DMS153 treated with DMSO at 0.1 percent for 48 hours (cell line): ENCODE results near the gene MAP2K5.

Experiments used
- DNase-seq: peaks from one replicate; lab custom pipeline; 2025; ENCODE audit not compliant: unreplicated experiment; lab: John Stamatoyannopoulos, UW

Gene MAP2K5

DNA sequence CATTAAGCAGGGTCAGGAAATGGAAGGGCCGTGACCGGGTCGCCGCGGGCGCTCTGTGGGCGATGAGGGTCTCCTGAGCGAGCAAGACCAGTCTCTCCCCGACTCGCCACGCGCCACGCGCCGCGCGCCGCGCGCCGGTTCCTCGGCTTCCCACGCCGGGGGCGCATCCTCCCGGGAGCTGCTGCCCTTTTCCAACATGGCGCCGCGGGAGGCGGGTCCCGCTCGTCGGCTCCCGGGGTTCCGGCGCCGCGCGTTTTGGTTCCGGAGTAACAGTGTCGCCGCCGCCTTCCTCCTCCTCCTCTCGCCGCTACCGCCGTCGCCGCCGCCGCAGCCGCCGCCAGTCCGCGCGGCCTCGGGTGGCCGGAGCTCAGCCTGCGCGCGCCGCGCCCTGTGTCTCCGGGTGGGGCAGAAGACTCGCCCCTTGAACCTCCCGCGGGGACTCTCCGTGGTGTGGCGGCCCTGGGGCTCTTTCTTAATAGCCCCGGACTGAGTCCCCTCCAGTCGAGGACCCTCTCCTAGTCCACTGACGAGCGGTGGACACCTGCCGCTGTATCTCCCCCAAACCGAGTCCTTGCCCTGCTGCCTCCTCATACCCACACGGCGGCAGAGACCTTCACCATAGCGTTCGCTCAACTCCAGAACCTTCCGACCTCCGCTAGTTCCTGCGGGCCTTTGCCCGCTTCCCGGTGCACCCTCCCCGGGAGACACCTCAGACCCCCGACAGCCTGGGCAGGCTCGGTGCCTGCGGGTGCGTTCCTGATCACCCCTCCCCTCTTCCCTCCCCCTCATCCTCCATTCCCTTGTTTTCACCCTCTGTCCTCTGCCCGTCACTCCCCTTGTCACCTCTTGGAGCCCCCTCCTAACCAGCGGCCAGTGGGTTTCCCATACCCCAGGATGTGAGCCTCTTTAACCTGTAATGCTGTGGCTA, at the start of gene MAP2K5:
Gene MAP2K5, plus strand, starts transcription at position 284 of the 928 bp plus-strand sequence. Its CDS starts 633 bp downstream, at position 917.
- peak; percentile 9 for DNase-seq

DNA sequence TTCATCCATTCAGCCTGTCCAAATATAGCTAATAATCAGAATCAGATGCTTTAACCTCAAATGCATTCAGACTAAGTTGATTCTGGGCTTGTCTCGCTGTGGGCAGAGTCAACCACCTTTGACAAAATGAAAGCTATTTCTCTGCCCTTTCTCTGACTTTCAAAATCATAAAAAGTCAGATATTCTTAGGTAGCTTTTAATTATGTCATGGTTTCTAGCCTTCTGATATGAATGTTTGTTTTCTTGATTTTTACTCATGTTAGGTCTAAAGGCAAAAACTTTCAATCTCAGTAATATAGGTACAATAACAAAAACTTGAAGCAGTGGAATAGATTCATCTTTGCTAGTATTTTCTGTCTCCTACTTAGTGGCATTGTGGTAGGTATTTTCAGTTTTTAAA, 46.9 kb upstream of the MAP2K5 start:
- no peak for DNase-seq

DNA sequence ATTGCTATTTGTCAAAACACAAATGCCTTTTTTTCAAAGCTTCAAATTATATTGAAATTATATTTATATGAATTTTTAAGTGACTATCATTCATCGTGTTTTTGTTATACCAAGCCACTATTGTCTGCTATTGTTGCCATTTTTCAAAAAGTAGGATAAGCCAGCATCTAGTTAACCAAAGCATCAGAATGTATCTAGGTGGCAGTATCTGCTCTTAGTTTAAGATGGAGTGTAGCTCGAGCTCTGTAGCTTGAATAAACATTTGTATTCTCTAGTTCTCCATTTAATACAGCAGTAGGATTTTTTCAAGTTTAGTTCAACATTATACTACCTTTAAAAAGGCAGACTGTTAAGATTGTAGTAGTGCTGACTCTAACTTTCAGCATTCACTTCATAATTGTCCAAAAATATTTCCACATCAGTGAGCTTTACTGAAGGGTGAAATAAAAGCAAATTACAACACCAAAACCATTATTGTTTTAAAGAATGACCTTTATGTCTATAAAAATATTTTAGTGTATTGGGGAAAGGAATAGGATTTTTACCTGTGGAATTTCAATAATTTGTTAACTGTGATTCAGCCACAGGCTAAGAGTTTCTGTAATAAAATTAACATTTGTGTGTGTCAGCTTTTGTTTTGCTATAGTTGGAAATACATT, 41.2 kb upstream of the MAP2K5 start:
- DNase-seq: peak; percentile 4

DNA sequence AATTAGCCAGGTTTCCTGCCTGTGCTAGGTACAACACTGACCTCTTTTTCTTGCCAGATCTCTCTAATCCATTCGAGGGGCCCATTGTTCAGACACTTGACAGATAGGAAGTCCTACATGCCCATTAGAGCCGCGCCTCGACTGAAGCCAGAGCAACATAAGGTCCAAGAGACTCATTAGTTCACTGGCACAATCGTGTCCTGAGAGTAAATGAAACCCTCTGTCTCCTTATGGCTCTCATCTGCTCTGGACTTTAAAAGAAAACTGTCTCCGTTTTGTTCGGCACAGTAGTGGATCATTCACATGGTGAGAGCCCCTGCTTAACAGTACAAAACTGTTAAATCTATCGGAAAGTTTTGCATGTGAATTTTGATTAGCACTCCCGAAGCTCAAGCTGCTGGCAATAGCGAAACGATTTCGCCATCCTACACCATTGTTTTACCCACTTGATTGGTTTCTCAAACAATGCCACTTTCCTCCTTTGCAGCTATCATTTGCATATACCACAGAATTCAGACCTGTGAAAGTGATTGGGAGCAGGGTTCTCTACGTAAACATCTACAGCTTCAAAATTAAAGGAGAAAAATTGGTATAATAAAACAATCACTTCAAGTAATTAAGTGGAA, 40.6 kb upstream of the MAP2K5 start:
- no peak for DNase-seq

DNA sequence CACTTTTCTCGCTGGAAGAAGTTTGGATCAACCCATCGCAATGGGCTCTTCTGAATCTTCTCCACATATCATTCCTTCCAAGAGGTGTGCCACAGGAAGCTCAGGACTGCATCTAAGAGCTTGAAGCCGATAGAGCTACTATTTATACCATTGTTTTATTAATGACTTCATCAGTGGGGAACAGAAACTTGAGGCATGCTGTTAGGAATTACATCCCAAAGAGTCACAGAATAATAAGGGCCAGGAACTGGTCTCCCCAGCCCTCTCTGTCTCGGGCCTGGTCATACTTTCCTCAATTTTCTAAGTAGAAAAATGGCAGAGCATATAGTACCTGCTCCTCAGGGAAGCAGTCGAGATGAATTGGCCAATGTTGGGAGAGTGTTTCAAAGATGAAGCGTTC, 38.4 kb upstream of the MAP2K5 start:
- no peak for DNase-seq

DNA sequence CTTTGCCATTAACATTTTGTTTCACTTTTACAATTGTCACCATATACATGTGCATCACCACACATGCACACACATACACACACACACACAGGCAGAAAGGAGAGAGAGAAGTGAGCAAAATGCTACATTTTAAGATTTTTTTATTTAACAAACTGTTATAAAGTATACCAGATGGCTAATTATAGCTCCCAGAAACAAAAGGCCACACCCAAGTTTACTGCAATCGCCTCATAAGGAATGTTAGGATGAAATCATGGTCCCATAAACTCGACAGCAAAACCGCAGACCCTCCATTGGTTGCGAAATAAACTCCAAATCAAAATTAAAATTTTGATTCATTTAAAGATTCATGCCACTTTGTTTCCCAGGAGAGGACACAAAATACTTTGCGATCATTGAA, 37.7 kb upstream of the MAP2K5 start:
- DNase-seq: no peak

DNA sequence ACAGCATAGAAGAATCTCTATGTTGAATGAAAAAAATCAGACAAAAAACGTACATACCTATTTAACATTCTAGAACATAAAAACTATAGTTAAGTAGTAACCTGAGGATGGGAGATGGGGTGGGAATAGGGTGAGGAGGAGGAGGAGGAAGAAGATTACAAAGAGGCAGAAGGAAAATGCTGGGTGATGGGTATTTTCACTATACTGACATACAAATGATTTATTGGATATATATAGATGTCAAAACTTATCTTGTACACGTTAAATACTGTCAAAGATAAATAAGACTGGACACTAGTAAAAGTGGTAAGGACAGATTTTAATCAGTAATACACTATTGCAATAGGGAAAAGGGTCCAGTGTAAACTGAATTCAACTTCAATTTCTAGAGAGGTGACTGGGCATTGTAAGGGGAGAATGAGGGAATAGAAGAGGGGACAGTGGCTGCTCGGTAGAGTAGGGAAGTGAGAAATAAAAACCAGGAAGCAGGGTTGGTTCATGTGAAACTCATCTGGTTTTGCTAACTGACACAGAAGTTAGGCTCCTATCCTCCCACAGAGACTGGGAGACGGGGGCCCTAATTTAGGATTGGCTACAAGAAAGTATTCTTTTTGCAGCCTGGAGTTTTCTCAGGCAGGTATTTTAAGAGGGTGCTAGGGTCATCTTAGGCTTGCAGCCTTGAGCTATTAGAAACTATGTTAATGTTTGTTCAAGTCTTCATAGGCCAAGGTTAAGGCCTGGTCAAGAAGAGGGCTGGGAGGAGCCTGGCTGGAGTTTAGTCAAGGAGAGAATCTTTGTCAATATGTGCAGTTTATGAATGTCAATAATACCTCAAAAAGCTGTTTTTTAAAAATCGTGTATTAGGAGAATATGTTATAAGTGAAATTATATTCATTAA, 36.6 kb upstream of the MAP2K5 start:
- no peak for DNase-seq

DNA sequence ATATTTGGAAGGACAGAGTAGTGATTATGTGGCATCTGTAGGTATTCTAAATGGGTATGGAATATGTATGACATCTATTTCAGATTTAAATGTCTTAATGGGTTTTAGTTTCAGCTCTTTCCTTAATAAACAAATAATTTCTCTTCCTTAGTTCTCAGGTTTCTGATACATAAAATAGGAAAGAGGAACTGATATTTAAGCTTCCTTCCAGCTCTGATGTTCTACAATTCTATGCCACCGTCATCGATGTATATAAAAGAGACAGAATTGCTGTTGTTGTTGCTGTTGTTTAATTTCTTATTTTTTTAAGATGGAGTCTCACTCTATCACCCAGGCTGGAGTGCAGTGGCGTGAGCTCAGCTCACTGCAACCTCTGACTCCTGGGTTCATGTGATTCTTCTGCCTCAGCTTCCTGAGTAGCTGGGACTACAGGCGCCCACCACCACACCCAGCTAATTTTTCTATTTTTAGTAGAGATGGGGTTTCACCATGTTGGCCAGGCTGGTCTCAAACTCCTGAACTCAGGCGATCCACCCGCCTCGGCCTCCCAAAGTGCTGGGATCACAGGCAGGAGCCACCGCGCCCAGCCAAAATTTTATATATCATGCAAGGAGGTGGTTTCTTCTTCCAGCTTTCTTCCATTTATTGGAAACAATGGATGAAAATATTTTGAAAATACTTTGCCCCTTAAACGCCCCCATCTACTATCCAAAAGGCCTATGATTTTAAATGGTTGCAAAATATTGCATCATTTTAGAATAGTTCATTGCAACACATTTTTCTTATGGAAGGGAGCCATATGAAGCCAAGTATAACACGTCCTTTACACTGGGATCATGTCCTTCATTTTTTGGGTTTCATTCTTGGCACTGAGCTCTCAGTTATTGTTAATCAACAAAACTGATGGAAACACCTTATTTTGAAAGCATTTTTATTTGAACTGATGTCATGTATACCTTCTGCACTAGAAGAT, 35.4 kb upstream of the MAP2K5 start:
- DNase-seq: no peak

DNA sequence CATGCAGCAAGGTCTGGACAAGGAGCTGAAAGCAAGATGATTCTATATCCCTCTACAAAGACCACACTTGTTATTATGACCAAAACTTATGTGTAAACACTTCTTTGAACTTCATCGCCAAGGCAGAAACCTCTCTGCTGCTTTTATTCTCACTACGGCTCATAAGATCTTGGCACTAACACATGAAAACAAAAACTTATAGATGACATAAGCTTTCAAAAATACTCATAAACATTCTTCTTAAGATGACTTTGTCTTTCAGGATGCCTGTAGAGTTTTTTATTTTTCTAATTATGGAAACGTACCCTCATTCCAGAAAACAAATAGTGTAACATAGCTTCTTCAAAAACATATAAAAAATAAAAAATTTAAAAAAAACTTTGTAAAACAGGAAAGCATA, 34.1 kb upstream of the MAP2K5 start:
- no peak for DNase-seq

DNA sequence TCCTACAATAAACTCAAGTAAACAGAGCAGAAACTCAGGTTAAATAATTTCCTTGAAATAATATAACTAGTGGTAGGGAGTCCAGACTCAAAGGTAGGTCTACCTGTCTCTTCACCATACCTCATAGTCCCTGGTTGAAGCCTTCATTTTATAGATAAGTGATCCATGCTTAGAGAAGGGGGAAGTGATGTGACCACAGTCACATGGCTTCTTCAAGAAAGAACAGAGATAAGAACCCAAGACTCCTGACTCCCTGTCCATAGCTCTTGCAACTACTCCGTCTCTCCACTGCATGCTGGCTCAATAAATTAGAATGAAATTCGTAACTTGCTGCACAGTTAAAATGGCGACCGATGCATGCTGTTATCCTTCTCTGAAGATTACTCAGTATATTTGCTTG, 32.6 kb upstream of the MAP2K5 start:
- no peak for DNase-seq

DNA sequence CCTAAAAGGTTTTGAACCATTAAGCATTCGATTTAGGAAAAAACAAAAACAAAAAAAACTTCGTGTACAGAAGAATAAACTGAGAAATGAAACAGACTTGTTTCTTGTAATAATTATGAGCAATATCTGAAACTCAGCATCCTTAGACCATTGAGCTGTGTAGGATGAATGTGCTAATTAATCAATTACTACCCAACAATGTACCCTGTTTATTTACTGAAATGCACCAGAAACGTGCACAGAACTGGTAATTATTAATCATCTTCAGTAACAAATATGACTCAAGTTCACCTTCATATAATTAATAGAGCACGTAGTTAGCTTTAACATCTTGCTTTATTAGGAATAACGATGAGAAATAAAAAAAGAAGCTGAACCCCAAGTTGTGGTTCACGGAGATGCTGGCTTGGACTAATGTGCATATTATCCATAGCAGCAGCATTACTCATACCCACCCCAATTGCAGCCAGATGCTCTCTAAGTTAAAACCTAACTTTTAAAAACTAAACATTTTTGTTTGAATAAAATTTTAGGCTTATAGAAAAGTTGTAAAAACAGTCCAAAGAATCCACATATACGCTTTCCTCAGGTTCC, 31.8 kb upstream of the MAP2K5 start:
- DNase-seq: no peak

DNA sequence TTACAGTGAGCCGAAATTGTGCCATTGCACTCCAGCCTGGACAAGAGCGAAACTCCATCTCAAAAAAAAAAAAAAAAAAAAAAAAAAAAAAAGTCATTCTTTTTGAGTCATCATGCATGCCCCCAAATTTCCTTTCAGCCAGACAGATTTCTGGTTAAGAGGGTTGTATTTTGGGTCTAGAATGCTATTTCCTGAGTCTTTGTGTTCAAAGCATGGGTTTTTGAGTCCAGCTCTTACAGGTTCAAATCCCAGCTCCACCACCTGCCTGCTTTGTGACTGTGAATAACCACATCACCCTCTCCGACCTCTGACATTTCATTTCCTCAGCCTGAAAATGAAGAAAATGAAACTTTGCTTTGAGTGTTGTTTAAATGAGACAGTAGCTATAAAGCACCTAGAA, 30.9 kb upstream of the MAP2K5 start:
- DNase-seq: no peak

DNA sequence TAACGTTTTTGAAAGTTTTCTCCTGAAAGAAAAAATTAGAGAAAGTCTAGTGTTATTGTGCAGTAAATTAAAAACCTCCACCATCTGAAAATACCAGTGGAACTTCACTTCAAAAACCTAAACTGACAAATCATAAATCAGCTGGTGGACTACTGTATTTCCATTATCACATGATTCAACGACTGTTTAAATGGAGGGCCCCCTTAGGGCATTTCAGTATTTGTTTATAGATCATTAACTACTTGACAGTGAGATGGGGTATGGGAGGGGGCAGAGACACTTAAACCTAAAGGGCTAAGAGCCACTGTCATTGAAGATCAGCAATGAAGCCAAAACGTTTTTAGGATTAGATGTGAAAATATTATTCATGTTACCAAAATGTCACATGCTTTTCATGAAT, 30.4 kb upstream of the MAP2K5 start:
- DNase-seq: no peak

DNA sequence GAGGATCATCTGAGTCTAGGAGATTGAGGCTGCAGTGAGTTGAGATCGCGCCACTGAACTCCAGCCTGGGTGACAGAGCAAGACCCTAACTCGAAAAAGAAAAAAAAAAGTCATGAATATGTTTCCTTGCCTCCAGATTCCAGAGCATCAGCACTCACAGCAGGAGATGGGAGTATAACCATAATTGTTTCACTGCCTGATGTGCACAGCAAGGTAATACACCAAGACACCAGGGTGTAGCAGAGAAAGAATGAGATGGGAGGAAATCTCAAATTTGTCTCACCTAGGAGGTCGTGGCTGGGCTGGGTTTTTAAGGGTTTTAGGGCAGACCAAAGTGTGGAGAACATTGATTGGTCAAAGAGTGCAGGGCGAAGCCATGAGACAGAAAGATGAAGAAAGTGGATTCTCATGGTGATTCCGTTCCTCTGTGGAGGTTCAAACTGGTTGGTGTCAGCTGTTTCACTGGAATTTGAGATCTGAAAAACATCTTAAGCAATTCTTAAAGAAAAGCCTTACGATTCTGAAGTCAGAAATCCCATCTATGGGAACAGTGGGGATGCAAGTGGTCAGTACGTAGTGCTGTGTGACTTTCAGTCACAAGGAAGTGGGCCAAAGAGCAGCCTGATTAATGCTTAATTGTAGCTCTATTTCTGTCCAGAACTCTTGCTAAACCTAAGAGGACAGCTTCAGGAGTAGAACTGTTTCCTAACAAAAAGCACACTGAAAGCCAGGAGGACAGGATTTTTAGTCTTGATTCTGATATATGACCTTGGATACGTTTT, 29.4 kb upstream of the MAP2K5 start:
- no peak for DNase-seq

DNA sequence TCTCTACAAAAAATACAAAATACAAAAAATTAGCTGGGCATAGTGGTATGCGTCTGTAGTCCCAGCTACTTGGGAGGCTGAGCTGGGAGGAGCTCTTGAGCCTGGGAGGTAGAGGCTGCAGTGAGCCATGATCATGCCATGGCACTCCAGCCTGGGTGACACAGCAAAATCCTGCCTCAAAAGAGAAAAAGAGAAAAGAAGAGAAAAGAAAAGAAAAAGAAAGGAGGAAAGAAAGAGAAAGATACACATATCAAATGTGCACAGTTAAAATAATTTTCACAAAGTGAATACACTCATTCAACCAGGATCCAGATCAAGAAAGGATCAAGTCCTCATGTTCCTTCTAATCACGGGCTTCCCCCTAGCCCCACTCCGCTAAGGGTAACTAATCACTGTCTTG, 27.4 kb upstream of the MAP2K5 start:
- DNase-seq: no peak

DNA sequence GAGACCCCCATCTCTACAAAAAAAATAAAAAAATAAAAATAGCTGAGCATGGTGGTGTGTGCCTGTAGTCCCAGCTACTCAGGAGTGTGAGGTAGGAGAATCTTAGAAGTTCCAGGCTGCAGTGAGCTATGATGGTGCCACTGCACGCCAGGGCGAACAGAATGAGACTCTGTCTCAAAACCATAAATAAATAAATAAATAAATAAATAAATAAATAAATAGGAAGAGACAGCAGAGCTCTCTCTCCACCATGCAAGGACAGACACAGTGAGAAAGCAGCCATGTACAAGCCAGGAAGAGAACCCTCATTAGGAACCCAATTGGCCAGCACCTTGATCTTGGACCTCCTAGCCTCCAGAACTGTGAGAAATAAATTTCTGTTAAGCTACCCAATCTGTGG, 26.9 kb upstream of the MAP2K5 start:
- DNase-seq: no peak

DNA sequence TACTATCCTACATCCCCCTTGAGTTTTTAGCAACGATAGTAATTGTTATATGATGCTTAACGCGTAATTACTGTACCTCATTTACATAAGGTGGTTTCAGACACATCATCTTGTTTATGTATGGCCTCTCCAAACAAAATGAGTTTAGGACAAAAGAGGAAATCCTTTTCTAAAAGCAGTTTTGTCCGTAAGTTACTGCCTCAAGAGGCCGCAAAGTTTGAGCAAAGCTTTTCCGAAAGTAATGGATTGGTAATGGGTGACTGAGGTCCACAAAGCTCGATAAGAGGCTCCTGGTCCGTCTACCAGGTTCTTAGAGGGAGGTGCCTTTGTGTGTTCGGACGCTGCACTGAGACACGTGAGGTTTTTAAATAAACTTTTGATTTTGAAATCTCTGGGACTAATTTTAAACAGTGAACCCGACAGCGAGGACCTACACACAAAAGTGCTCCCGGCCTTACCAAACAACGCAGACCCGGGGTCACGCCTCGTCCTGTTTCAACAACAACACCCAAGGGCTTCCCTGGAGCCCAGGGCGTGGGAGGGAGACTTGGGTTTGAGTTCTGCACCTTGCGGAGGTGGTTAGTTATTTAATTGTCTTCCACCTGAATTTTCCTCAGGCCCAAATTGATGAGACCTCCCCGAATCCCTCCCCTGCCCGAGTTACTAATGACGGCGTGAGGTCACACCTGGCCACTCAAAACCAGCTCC, 22.0 kb upstream of the MAP2K5 start:
- DNase-seq: no peak
